NT2/D1 (cell line): Measurements from ENCODE around the gene ROR1.

ENCODE experiments used
- YY1 ChIP-seq: IDR thresholded peaks from 2 replicates; pipeline ENCODE4 v1.6.1; 2011; ENCODE audit not compliant: insufficient read length, insufficient read depth
- ZNF274 ChIP-seq: IDR thresholded peaks from 2 replicates; pipeline ENCODE4 v1.6.1; 2011; ENCODE audit warnings: mild to moderate bottlenecking, low read depth, low read length

DNA sequence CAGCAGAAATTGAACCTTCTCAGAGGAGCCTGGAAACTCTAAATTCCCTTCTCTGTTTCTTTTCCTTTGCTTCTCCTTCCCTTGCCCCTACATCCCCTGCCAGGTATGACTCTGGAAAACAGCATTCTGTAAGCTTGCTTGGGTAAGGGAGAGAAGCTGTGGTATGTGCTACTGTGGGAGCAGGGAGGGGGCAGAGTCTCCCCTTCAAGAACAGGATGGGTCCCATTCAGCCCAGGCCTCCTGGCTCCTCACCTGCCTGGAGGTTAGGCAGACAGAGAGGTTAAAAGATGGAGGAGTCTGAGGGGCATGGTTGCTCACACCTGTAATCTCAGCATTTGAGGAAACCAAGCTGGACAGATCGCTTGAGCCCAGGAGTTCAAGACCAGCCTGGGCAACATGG is 389.0 kb downstream of the ROR1 start:
- no peak for TF ChIP-seq ZNF274
- TF ChIP-seq YY1 = no peak
